HCT116 (cell line): ENCODE measurements around the gene DDAH1. TPM values are rescaled to one million over a fixed set of nuclear protein-coding genes. Genes with fewer than 3 reads are reported as not detected.

Experiments used
- ATAC-seq: fragments of 200-7000 bp; cut with Tn5 transposase; 2 replicates; pipeline ENCODE4 v1.9.1; 2020; ENCODE audit warnings: mild to moderate bottlenecking, moderate library complexity
- BruUV-seq: library from RNA; stranded (reverse); fragments of 400-500 nt; replicated peaks from 2 replicates; lab custom pipeline; 2021; lab: Mats Ljungman, UMichigan
- CTCF ChIA-PET: fragments of 300-600 bp; sonication (Branson Sonifier 250); formaldehyde crosslinking; loops from one replicate; lab custom pipeline; 2021; ENCODE audit warnings: antibody characterized with exemption; lab: Charles Lee
- POLR2A ChIA-PET: fragments of 300-600, 350-600 bp; sonication (Branson Sonifier 250); formaldehyde crosslinking; loops from one replicate; lab custom pipeline; 2021; ENCODE audit warnings: antibody characterized with exemption; lab: Charles Lee
- RAD21 ChIA-PET, 2 experiments: fragments of 300-600 bp; sonication (Branson Sonifier 250); formaldehyde crosslinking; loops; one replicate each; lab custom pipeline; 2023; ENCODE audit warnings: low total read pairs in 2 of 2; ENCODE audit not compliant: uncharacterized antibody in 2 of 2, unreplicated experiment in 2 of 2, low non-redundant PET in 1 of 2; lab: Charles Lee
- DNase-seq: peaks from one replicate; pipeline ENCODE4 v3.0.0-alpha.2; 2010; ENCODE audit warnings: low read depth, low spot score
- H2AFZ ChIP-seq: fragments of 200-600 bp; shearing (Covaris generic), sonication (generic); 2 replicates; pipeline ENCODE4 v1.6.1; 2017; ENCODE audit warnings: low read depth, mixed run types, mixed read lengths, antibody characterized with exemption, low read length; ENCODE audit not compliant: poor library complexity, severe bottlenecking
- H3K27ac ChIP-seq: 2 replicates; pipeline ENCODE4 v1.5.1; 2012; ENCODE audit warnings: low read depth, low read length
- H3K27me3 ChIP-seq: fragments of 200-600 bp; sonication (generic); 2 replicates; pipeline ENCODE4 v1.6.1; 2016; ENCODE audit warnings: mixed run types, low read length, mixed read lengths; ENCODE audit not compliant: insufficient read depth
- H3K36me3 ChIP-seq, 2 experiments: fragments of 200-500 bp in 1 of 2; fragments of 200-600 bp in 1 of 2; sonication (Bioruptor generic) in 1 of 2; sonication (generic) in 1 of 2; 2 replicates each; pipeline versions ENCODE4 v1.5.1 to v1.6.1; 2014 to 2016; ENCODE audit warnings: low read length in 2 of 2, inconsistent platforms in 1 of 2, mixed read lengths in 1 of 2, mixed run types in 1 of 2; ENCODE audit not compliant: insufficient read depth in 2 of 2, control insufficient read depth in 1 of 2
- H3K4me1 ChIP-seq, 2 experiments: fragments of 200-600 bp in 1 of 2; sonication (generic) in 1 of 2; 2 replicates each; pipeline versions ENCODE4 v1.5.1 to v1.6.1; 2012 to 2017; ENCODE audit warnings: low read length in 2 of 2, inconsistent platforms in 1 of 2, mild to moderate bottlenecking in 1 of 2, mixed read lengths in 1 of 2, mixed run types in 1 of 2, moderate library complexity in 1 of 2; ENCODE audit not compliant: insufficient read depth in 2 of 2, control insufficient read depth in 1 of 2
- H3K4me2 ChIP-seq: fragments of 200-600 bp; sonication (generic); 2 replicates; pipeline ENCODE4 v1.6.1; 2017; ENCODE audit warnings: mixed run types, low read length, mixed read lengths
- H3K4me3 ChIP-seq, 2 experiments: fragments of 200-600 bp in 1 of 2; sonication (generic) in 1 of 2; replicated peaks in 1 of 2; 2 replicates each; pipeline ENCODE4 v1.5.1; 2011 to 2016; ENCODE audit warnings: low read length in 2 of 2, control low read depth in 1 of 2, low read depth in 1 of 2, mild to moderate bottlenecking in 1 of 2, mixed read lengths in 1 of 2, mixed run types in 1 of 2
- H3K79me2 ChIP-seq: fragments of 200-600 bp; sonication (generic); 2 replicates; pipeline ENCODE4 v1.6.1; 2017; ENCODE audit warnings: mild to moderate bottlenecking, mixed run types, low read length, moderate library complexity, mixed read lengths; ENCODE audit not compliant: insufficient read depth
- H3K9ac ChIP-seq: fragments of 200-600 bp; sonication (generic); 2 replicates; pipeline ENCODE4 v1.6.1; 2016; ENCODE audit warnings: low read length, mixed read lengths
- H3K9me2 ChIP-seq: fragments of 200-600 bp; sonication (generic), shearing (Covaris generic); 2 replicates; pipeline ENCODE4 v1.6.1; 2017; ENCODE audit warnings: mixed run types, mild to moderate bottlenecking, moderate library complexity; ENCODE audit not compliant: insufficient read depth
- H3K9me3 ChIP-seq, 2 experiments: fragments of 200-500 bp in 1 of 2; fragments of 200-600 bp in 1 of 2; sonication (Bioruptor generic) in 1 of 2; sonication (generic) in 1 of 2; 2 replicates each; pipeline ENCODE4 v1.6.1; 2014 to 2017; ENCODE audit warnings: low read length in 2 of 2, mixed read lengths in 2 of 2, inconsistent platforms in 1 of 2, low read depth in 1 of 2, mild to moderate bottlenecking in 1 of 2, mixed run types in 1 of 2, moderate library complexity in 1 of 2; ENCODE audit not compliant: control insufficient read depth in 1 of 2, insufficient read depth in 1 of 2
- H4K20me1 ChIP-seq: fragments of 200-600 bp; sonication (generic), shearing (Covaris generic); 2 replicates; pipeline ENCODE4 v1.6.1; 2017; ENCODE audit warnings: mixed run types, mild to moderate bottlenecking, moderate library complexity; ENCODE audit not compliant: insufficient read depth
- ATF3 ChIP-seq: IDR thresholded peaks from 2 replicates; pipeline ENCODE4 v1.6.1; 2012
- CBX3 ChIP-seq: IDR thresholded peaks from 2 replicates; pipeline ENCODE4 v1.6.1; 2012; ENCODE audit warnings: low read depth
- CEBPB ChIP-seq: IDR thresholded peaks from 2 replicates; pipeline ENCODE4 v1.6.1; 2012; ENCODE audit warnings: low read depth
- EGR1 ChIP-seq: IDR thresholded peaks from 2 replicates; pipeline ENCODE4 v1.6.1; 2012; ENCODE audit warnings: low read depth
- FOSL1 ChIP-seq: IDR thresholded peaks from 2 replicates; pipeline ENCODE4 v1.6.1; 2012; ENCODE audit warnings: low read depth
- POLR2AphosphoS5 ChIP-seq: IDR thresholded peaks from 2 replicates; pipeline ENCODE4 v1.6.1; 2011; ENCODE audit warnings: mild to moderate bottlenecking, low read depth, low read length, moderate library complexity
- RAD21 ChIP-seq: IDR thresholded peaks from 2 replicates; pipeline ENCODE4 v1.6.1; 2012; ENCODE audit warnings: low read depth, mild to moderate bottlenecking
- SP1 ChIP-seq: IDR thresholded peaks from 2 replicates; pipeline ENCODE4 v1.6.1; 2012; ENCODE audit warnings: low read depth
- SRF ChIP-seq: IDR thresholded peaks from 2 replicates; pipeline ENCODE4 v1.6.1; 2012; ENCODE audit warnings: low read depth
- TCF7L2 ChIP-seq: IDR thresholded peaks from 2 replicates; pipeline ENCODE4 v1.7.0; 2011; ENCODE audit warnings: borderline replicate concordance, inconsistent platforms; ENCODE audit not compliant: insufficient read depth, insufficient read length; ENCODE audit errors: extremely low read depth
- ZNF274 ChIP-seq: fragments of 200-500 bp; sonication (Bioruptor generic); IDR thresholded peaks from 2 replicates; pipeline ENCODE4 v1.6.1; 2014; ENCODE audit warnings: mild to moderate bottlenecking, low read depth, low read length, inconsistent platforms
- intact Hi-C: fragments of 100-400 bp; cut with micrococcal nuclease; formaldehyde crosslinking; loops from 2 replicates; pipeline ENCODE4 v1.10.0; 2022
- total RNA-seq: library from RNA; stranded (reverse); gene quantifications from one replicate; pipeline ENCODE4 v1.2.1, GENCODE V29; 2021; ENCODE audit not compliant: unreplicated experiment
- TF ChIP-seq, protein P1 (sequence below): IDR thresholded peaks from 2 replicates; pipeline ENCODE4 v1.6.1; 2012

The DDAH1 gene
- total RNA-seq, 1 experiment from 2014 or later, result 16.6 TPM

GRCh38 chr1:85363092-85363491 lies 101.9 kb downstream of the DDAH1 start:
- Histone ChIP-seq H3K36me3 (no peaks in the 10 kb centered on the region), H3K27me3 (no peaks in the 10 kb centered on the region), H3K9me2 (no peaks in the 10 kb centered on the region), H3K27ac (no peak overlapping the region), H3K4me1 (no peaks in the 10 kb centered on the region), H3K9ac (no peak overlapping the region), H3K4me3 (no peak overlapping the region), H3K79me2 (no peaks in the 10 kb centered on the region), H4K20me1 (no peaks in the 10 kb centered on the region), H3K4me2 (no peak overlapping the region), H3K9me3 (no peaks in the 10 kb centered on the region), H2AFZ (no peak overlapping the region)
- RAD21 ChIA-PET, result no interaction called here
- DNase-seq (no peak), ATAC-seq (no peak)
- POLR2A ChIA-PET, result no interaction called here
- TF ChIP-seq POLR2AphosphoS5 (no peak), CEBPB (no peak), SP1 (no peak), ATF3 (no peak), FOSL1 (no peak), SRF (no peak), ZNF274 (no peak), CBX3 (no peak), TCF7L2 (no peak), RAD21 (no peak), EGR1 (no peak)
- TF ChIP-seq, protein P1, sequence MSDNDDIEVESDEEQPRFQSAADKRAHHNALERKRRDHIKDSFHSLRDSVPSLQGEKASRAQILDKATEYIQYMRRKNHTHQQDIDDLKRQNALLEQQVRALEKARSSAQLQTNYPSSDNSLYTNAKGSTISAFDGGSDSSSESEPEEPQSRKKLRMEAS, result no peak
- intact Hi-C loops, result no loop called here
- CTCF ChIA-PET, result no interaction called here
- no TSS peak for BruUV-seq
